ENCODE results near the gene ADCY10.
"Not testable (repeated sequence)": the region's sequence is repeated elsewhere in the genome, so short reads cannot be mapped to it uniquely, and the experiment has no call there.

DNA sequence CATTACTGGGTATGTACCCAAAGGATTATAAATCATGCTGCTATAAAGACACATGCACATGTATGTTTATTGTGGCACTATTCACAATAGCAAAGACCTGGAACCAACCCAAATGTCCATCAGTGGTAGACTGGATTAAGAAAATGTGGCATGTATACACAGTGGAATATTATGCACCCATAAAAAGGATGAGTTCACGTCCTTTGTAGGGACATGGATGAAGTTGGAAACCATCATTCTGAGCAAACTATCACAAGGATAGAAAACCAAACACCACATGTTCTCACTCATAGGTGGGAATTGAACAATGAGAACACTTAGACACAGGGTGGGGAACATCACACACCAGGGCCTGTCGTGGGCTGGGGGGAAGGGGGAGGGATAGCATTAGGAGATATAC is 26.7 kb downstream of the ADCY10 start:
- TF ChIP-seq, protein P1, sequence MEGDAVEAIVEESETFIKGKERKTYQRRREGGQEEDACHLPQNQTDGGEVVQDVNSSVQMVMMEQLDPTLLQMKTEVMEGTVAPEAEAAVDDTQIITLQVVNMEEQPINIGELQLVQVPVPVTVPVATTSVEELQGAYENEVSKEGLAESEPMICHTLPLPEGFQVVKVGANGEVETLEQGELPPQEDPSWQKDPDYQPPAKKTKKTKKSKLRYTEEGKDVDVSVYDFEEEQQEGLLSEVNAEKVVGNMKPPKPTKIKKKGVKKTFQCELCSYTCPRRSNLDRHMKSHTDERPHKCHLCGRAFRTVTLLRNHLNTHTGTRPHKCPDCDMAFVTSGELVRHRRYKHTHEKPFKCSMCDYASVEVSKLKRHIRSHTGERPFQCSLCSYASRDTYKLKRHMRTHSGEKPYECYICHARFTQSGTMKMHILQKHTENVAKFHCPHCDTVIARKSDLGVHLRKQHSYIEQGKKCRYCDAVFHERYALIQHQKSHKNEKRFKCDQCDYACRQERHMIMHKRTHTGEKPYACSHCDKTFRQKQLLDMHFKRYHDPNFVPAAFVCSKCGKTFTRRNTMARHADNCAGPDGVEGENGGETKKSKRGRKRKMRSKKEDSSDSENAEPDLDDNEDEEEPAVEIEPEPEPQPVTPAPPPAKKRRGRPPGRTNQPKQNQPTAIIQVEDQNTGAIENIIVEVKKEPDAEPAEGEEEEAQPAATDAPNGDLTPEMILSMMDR (IDR thresholded peaks at IDR 0.05) = not testable (repeated sequence)
- TF ChIP-seq POLR2AphosphoS5 (IDR thresholded peaks at IDR 0.05) = not testable (repeated sequence)
